ENCODE results near the gene STAMBPL1. TPM values are rescaled to one million over a fixed set of nuclear protein-coding genes. Genes with fewer than 3 reads are reported as not detected.

The STAMBPL1 gene
- polyA plus RNA-seq, 1 of the 3 experiments (the other 2 are of a cell fraction) = 25.1 TPM

- TF ChIP-seq CTCF (IDR thresholded peaks at IDR 0.05) = no peak
- TF ChIP-seq SIN3A (IDR thresholded peaks at IDR 0.05; ENCODE audit: borderline replicate concordance, low read depth, low read length) = no peak
- TF ChIP-seq JUND (IDR thresholded peaks at IDR 0.05) = no peak
- TF ChIP-seq RAD21 (IDR thresholded peaks at IDR 0.05; ENCODE audit: low read length) = no peak
- TF ChIP-seq ELF1 (IDR thresholded peaks at IDR 0.05) = no peak
- TF ChIP-seq RXRA (IDR thresholded peaks at IDR 0.05; ENCODE audit: borderline replicate concordance, low read depth) = no peak
- no peak for TF ChIP-seq SMC3 (IDR thresholded peaks at IDR 0.05; ENCODE audit: low read depth, low read length)
- TF ChIP-seq FOXM1 (IDR thresholded peaks at IDR 0.05; ENCODE audit: low read depth) = no peak
- no peak for TF ChIP-seq FOSL2 (IDR thresholded peaks at IDR 0.05; ENCODE audit: borderline replicate concordance, low read depth)
- TF ChIP-seq TAF1 (IDR thresholded peaks at IDR 0.05; ENCODE audit: borderline replicate concordance, low read depth, low read length) = no peak
- TF ChIP-seq NFIC (IDR thresholded peaks at IDR 0.05; ENCODE audit: borderline replicate concordance) = no peak
- TF ChIP-seq NRF1 (IDR thresholded peaks at IDR 0.05; ENCODE audit: low read depth, low read length) = no peak
Measured at GRCh38 chr10:88954458-88955083, 74.5 kb downstream of the STAMBPL1 start (continued).

- Histone ChIP-seq H2AFZ (ENCODE audit: low read depth) (no peak overlapping the region), H3K36me3 (replicated peaks in 1 of 2; ENCODE audit: control insufficient read depth in 1 of 2, insufficient read depth in 2 of 2, low read length in 1 of 2) (no peaks in the 10 kb centered on the region), H3F3A (replicated peaks; ENCODE audit: insufficient read depth) (peaks cover 13% of the 10 kb centered on the region), H3K79me2 (ENCODE audit: insufficient read depth) (no peaks in the 10 kb centered on the region), H3K4me3 (ENCODE audit: low read depth in 2 of 2, low read length in 1 of 2) (no peak overlapping the region), H3K27me3 (ENCODE audit: insufficient read depth) (no peaks in the 10 kb centered on the region), H4K20me1 (ENCODE audit: insufficient read depth) (no peaks in the 10 kb centered on the region), H3K9ac (no peak overlapping the region), H3K4me2 (no peak overlapping the region), H3K9me3 (no peaks in the 10 kb centered on the region), H3K27ac (ENCODE audit: low read depth in 2 of 2, low read length in 1 of 2) (no peak overlapping the region), H3K9me2 (no peaks in the 10 kb centered on the region), H3K4me1 (ENCODE audit: control insufficient read depth in 1 of 2, insufficient read depth in 2 of 2, low read depth in 1 of 2, low read length in 1 of 2) (peaks cover 8 to 15% of the 10 kb centered on the region in 2 experiments; a peak in 3 of 4 replicates)
- TF ChIP-seq TCF12 (IDR thresholded peaks at IDR 0.05) (no peak), USF2 (IDR thresholded peaks at IDR 0.05; ENCODE audit: borderline replicate concordance, low read depth, low read length) (no peak), FOXJ3 (CRISPR knock-in tag; IDR thresholded peaks at IDR 0.05) (no peak), POLR2AphosphoS5 (IDR thresholded peaks at IDR 0.05; ENCODE audit: low read depth, low read length) (no peak), JUND (IDR thresholded peaks at IDR 0.05) (no peak), CTCF (IDR thresholded peaks at IDR 0.05) (no peak), REST (IDR thresholded peaks at IDR 0.05; ENCODE audit: low read depth, low read length) (no peak), GABPA (IDR thresholded peaks at IDR 0.05; ENCODE audit: low read depth) (no peak), ELF1 (IDR thresholded peaks at IDR 0.05) (no peak), SIN3A (IDR thresholded peaks at IDR 0.05; ENCODE audit: borderline replicate concordance, low read depth, low read length) (no peak)
- ChIA-PET POLR2A (no interaction called here), CTCF (interaction anchor here (1.0 to 3.4 kb wide), 4 partner anchors 15 to 72 kb away, joined by 3 to 20 read pairs (median 5); no protein-coding TSS in a partner anchor)
- DNase-seq = no peak
- WGBS (ENCODE audit: low lambda C conversion rate) = 89% methylated on average over 1 of the region's 1 CpG
Measured at GRCh38 chr10:88957381-88957780, 77.3 kb downstream of the STAMBPL1 start.

Measured in SK-N-SH (cell line).